MCF 10A (cell line): ENCODE results near the gene C1orf141. TPM values are rescaled to one million over a fixed set of nuclear protein-coding genes. Genes with fewer than 3 reads are reported as not detected.
"Not testable (repeated sequence)": the region's sequence is repeated elsewhere in the genome, so short reads cannot be mapped to it uniquely, and the experiment has no call there.

ENCODE experiments used
- BruUV-seq: library from RNA; stranded (reverse); fragments of 400-500 nt; replicated peaks from 2 replicates; lab custom pipeline; 2021; lab: Mats Ljungman, UMichigan
- CTCF ChIA-PET: fragments of 300-600 bp; sonication (Branson Sonifier 250); formaldehyde crosslinking; extraction: SDS; loops from one replicate; lab custom pipeline; 2021; ENCODE audit warnings: antibody characterized with exemption, inconsistent platforms; lab: Yijun Ruan, JAX
- POLR2A ChIA-PET: fragments of 300-600, 350-650 bp; sonication (Branson Sonifier 250); formaldehyde crosslinking; extraction: SDS; loops from one replicate; lab custom pipeline; 2020; ENCODE audit warnings: antibody characterized with exemption, inconsistent platforms; lab: Yijun Ruan, JAX
- DNase-seq: peaks from one replicate; pipeline ENCODE4 v3.0.0-alpha.2; 2018; ENCODE audit not compliant: unreplicated experiment
- H3K27ac Mint-ChIP-seq: one replicate; pipeline ENCODE4 v1.8.0; 2022; ENCODE audit warnings: mild to moderate bottlenecking, low read depth, mixed read lengths; ENCODE audit not compliant: unreplicated experiment
- H3K27me3 Mint-ChIP-seq: one replicate; pipeline ENCODE4 v1.8.0; 2022; ENCODE audit warnings: mixed read lengths; ENCODE audit not compliant: insufficient read depth, unreplicated experiment
- H3K36me3 Mint-ChIP-seq: one replicate; pipeline ENCODE4 v1.8.0; 2022; ENCODE audit warnings: mild to moderate bottlenecking, moderate library complexity, mixed read lengths; ENCODE audit not compliant: insufficient read depth, unreplicated experiment
- H3K4me1 Mint-ChIP-seq: one replicate; pipeline ENCODE4 v1.8.0; 2022; ENCODE audit warnings: mixed read lengths; ENCODE audit not compliant: insufficient read depth, unreplicated experiment
- H3K4me3 Mint-ChIP-seq: one replicate; pipeline ENCODE4 v1.8.0; 2022; ENCODE audit warnings: mild to moderate bottlenecking, moderate library complexity, mixed read lengths; ENCODE audit not compliant: unreplicated experiment
- H3K9me3 Mint-ChIP-seq: one replicate; pipeline ENCODE4 v1.8.0; 2022; ENCODE audit warnings: mixed read lengths; ENCODE audit not compliant: unreplicated experiment
- intact Hi-C: fragments of 100-400 bp; cut with micrococcal nuclease; formaldehyde crosslinking; loops from 2 replicates; pipeline ENCODE4 v1.14.1; 2022
- total RNA-seq: library from RNA; stranded (reverse); gene quantifications from 2 replicates; pipeline ENCODE4 v1.2.3, GENCODE V29; 2022
- TF ChIP-seq, protein P1 (sequence below): fragments of 200-600 bp; IDR thresholded peaks from one replicate; pipeline ENCODE4 v1.8.0; 2022; ENCODE audit warnings: antibody characterized with exemption, mild to moderate bottlenecking; ENCODE audit not compliant: unreplicated experiment

Gene C1orf141
- total RNA-seq, 1 experiment from 2014 or later, result not detected

DNA sequence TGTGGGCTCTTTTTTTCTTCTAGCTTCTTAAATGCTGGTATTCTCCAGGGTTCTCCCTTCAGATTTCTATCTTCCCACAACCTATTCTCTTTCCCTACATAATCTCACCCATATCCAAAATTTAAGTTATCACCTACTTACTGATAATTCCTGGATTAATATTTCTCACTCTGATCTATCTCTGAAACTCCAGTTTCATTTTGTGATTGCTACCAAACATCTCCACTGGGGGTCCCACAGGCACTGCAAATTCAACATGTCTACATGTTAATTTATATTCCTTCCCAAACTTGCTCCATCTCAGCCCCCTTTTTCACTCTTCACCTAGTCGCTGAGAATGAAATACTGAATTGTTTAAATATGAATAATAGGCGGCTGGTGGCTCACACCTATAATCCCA is 9.9 kb upstream of the C1orf141 start:
- H3K36me3 Mint-ChIP-seq, result no peaks in the 10 kb centered on the region
- no TSS peak for BruUV-seq
- H3K27me3 Mint-ChIP-seq, result no peaks in the 10 kb centered on the region
- no peaks in the 10 kb centered on the region for H3K9me3 Mint-ChIP-seq
- H3K4me3 Mint-ChIP-seq, result no peak overlapping the region
- ChIA-PET CTCF (interaction anchor here (0.6 to 6.3 kb wide), 8 partner anchors 16 to 292 kb away, joined by 3 to 193 read pairs (median 4); partner anchors contain the start of gene SLC35D1), POLR2A (interaction anchor here (2.2 kb wide), 1 partner anchor 91 kb away, joined by 8 read pairs; the partner anchor contains the start of gene SLC35D1)
- H3K27ac Mint-ChIP-seq, result no peak overlapping the region
- intact Hi-C loops, result loop anchor here (10.0 kb wide), 1 partner anchor 360 kb away; no protein-coding TSS in a partner anchor
- TF ChIP-seq, protein P1, sequence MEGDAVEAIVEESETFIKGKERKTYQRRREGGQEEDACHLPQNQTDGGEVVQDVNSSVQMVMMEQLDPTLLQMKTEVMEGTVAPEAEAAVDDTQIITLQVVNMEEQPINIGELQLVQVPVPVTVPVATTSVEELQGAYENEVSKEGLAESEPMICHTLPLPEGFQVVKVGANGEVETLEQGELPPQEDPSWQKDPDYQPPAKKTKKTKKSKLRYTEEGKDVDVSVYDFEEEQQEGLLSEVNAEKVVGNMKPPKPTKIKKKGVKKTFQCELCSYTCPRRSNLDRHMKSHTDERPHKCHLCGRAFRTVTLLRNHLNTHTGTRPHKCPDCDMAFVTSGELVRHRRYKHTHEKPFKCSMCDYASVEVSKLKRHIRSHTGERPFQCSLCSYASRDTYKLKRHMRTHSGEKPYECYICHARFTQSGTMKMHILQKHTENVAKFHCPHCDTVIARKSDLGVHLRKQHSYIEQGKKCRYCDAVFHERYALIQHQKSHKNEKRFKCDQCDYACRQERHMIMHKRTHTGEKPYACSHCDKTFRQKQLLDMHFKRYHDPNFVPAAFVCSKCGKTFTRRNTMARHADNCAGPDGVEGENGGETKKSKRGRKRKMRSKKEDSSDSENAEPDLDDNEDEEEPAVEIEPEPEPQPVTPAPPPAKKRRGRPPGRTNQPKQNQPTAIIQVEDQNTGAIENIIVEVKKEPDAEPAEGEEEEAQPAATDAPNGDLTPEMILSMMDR, result peak; percentile 21
- H3K4me1 Mint-ChIP-seq, result peaks cover 14% of the 10 kb centered on the region
- DNase-seq, result no peak

DNA sequence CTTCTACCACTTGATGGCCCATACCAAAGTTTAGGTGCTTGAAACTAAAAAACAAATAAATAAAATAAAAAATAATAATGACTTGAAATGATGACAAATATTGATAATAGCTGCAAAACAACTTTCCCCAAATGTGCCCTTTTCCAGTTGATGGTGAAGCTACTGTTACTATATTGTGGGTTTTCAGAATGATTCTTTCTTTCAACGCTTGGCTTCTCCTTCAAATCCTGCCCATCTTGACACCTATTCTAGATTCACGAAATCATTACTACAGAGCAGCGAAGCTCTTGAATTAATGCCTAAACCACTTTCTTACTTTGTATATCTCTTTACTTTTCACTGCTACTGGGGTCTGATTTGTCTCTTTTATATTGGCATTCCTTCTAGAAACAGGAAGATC is 9.2 kb upstream of the C1orf141 start:
- no peaks in the 10 kb centered on the region for H3K36me3 Mint-ChIP-seq
- H3K4me3 Mint-ChIP-seq, result no peak overlapping the region
- intact Hi-C loops, result loop anchor here (10.0 kb wide), 1 partner anchor 361 kb away; no protein-coding TSS in a partner anchor
- DNase-seq, result no peak
- ChIA-PET POLR2A (interaction anchor here (2.2 kb wide), 1 partner anchor 90 kb away, joined by 8 read pairs; the partner anchor contains the start of gene SLC35D1), CTCF (interaction anchor here (0.6 to 1.5 kb wide), 3 partner anchors 97 to 292 kb away, joined by 3 to 5 read pairs (median 3); no protein-coding TSS in a partner anchor)
- no peaks in the 10 kb centered on the region for H3K9me3 Mint-ChIP-seq
- peaks cover 8% of the 10 kb centered on the region for H3K4me1 Mint-ChIP-seq
- no peaks in the 10 kb centered on the region for H3K27me3 Mint-ChIP-seq
- no peak overlapping the region for H3K27ac Mint-ChIP-seq
- TF ChIP-seq, protein P1, result no peak
- BruUV-seq, result no TSS peak

DNA sequence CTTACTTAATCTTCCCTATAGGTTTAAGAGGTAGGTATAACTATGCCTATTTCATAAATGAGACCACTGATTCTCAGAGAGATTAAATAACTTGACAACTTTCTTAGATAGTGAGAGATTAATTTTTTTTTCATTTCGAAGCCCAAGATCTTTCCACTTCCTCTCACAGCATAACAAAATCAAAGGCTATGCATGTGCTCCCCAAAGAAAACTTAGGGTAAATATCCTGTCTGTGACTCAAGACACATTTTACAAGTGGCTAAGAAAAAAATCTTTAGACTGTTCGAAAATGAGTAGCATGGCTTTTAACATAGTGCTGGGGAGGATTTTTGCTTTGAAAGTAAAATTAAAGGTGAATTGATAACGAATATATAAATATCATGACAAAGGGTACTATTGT is 8.2 kb upstream of the C1orf141 start:
- no TSS peak for BruUV-seq
- Mint-ChIP-seq H3K27ac (no peak overlapping the region), H3K27me3 (no peaks in the 10 kb centered on the region), H3K36me3 (no peaks in the 10 kb centered on the region), H3K4me1 (peaks cover 6% of the 10 kb centered on the region), H3K4me3 (no peak overlapping the region), H3K9me3 (no peaks in the 10 kb centered on the region)
- TF ChIP-seq, protein P1, result no peak
- DNase-seq, result no peak
- POLR2A ChIA-PET, result no interaction called here
- CTCF ChIA-PET, result interaction anchor here (0.7 to 1.5 kb wide), 2 partner anchors 147 to 148 kb away, joined by 3 to 5 read pairs; no protein-coding TSS in a partner anchor
- intact Hi-C loops, result loop anchor here (10.0 kb wide), 1 partner anchor 362 kb away; no protein-coding TSS in a partner anchor

DNA sequence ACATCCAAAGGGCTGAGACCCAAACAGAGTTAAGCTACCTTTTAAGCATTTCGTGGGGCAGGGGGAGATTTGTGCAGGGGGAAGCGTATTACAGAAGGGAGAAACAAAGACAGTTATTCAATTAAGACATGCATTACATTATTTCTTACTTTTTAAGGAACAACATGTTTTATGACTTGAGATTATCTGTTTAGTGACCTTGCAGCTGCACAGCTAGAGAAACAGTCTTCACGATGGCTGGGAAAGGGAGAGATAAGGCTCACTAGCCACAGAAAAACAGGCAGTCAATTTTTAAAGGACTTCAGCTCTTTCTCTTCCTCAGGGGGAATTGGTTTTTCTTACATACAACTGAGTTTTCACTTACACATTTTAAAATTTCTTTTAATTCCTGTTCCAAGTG is 7.1 kb upstream of the C1orf141 start:
- H3K9me3 Mint-ChIP-seq, H3K27ac Mint-ChIP-seq, H3K27me3 Mint-ChIP-seq, CTCF ChIA-PET, H3K36me3 Mint-ChIP-seq, H3K4me3 Mint-ChIP-seq, DNase-seq, H3K4me1 Mint-ChIP-seq, BruUV-seq: not testable (repeated sequence)
- intact Hi-C loops, result loop anchor here (10.0 kb wide), 1 partner anchor 363 kb away; no protein-coding TSS in a partner anchor
- POLR2A ChIA-PET, result interaction anchor here (0.6 to 0.7 kb wide), 3 partner anchors 160 to 1214 kb away, joined by 3 read pairs; no protein-coding TSS in a partner anchor
